ENCODE data around the gene EVC. TPM values are rescaled to one million over a fixed set of nuclear protein-coding genes. Genes with fewer than 3 reads are reported as not detected.

Gene EVC
- total RNA-seq, 4 donors from 2014 or later, result 4.9 to 48.3 (median 38.0) TPM

DNA sequence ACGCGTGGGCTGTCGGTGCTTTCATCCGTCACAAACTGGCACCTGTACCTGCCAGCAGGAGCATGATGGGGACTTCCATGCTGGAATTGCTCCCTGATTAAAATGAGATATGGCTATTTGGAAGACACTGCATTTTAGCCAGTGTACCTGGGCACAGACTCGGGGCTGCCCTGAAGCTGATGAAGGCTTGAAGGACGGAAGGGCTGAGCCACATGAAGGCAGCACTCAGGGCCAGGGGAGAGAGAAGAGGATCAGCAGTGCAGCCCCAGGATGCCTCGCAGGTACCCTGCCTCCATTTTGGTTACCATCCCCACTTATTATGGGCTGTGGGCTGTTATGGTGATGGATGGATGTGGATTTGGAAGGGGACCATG lies 102.9 kb downstream of the EVC start:
- DNase-seq, result no peak
- Histone ChIP-seq H3K27ac (no peak overlapping the region), H3K9me3 (peaks cover 0 to 9% of the 10 kb centered on the region in 2 donors), H3K4me3 (no peak overlapping the region), H3K4me1 (no peaks in the 10 kb centered on the region), H3K27me3 (no peaks in the 10 kb centered on the region), H3K36me3 (no peaks in the 10 kb centered on the region)
- intact Hi-C loops (cut with DNase I; ENCODE audit: low total_unique reads), result no loop called here
- no peak for TF ChIP-seq POLR2A (IDR thresholded peaks at IDR 0.05)
- TF ChIP-seq, protein P1, sequence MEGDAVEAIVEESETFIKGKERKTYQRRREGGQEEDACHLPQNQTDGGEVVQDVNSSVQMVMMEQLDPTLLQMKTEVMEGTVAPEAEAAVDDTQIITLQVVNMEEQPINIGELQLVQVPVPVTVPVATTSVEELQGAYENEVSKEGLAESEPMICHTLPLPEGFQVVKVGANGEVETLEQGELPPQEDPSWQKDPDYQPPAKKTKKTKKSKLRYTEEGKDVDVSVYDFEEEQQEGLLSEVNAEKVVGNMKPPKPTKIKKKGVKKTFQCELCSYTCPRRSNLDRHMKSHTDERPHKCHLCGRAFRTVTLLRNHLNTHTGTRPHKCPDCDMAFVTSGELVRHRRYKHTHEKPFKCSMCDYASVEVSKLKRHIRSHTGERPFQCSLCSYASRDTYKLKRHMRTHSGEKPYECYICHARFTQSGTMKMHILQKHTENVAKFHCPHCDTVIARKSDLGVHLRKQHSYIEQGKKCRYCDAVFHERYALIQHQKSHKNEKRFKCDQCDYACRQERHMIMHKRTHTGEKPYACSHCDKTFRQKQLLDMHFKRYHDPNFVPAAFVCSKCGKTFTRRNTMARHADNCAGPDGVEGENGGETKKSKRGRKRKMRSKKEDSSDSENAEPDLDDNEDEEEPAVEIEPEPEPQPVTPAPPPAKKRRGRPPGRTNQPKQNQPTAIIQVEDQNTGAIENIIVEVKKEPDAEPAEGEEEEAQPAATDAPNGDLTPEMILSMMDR (IDR thresholded peaks at IDR 0.05), result no peak

DNA sequence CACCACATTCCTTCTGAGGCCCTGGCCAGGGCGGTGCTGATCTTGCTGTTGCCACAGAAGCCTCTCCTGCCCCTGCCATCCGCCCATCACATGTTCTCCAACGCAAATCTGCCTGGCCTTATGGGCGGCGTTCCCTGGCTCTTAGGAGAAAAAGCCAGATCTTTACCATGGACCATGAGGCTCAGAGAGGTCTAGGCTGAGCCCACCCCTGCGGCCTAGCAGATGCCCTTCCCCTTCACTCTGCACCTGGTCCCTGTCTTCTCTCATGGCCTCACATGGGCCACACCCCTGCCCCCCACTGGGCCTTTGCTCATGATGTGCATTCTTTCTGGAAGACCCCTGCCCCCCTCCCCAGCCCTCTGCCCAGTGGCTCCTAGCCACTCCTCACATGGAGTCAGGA lies 103.4 kb downstream of the EVC start:
- Histone ChIP-seq H3K27me3 (no peaks in the 10 kb centered on the region), H3K4me1 (no peaks in the 10 kb centered on the region), H3K9me3 (peaks cover 0 to 9% of the 10 kb centered on the region in 2 donors), H3K27ac (no peak overlapping the region), H3K4me3 (no peak overlapping the region), H3K36me3 (no peaks in the 10 kb centered on the region)
- DNase-seq, result no peak
- intact Hi-C loops (cut with DNase I; ENCODE audit: low total_unique reads), result no loop called here
- no peak for TF ChIP-seq POLR2A (IDR thresholded peaks at IDR 0.05)
- TF ChIP-seq, protein P1 (IDR thresholded peaks at IDR 0.05), result no peak

DNA sequence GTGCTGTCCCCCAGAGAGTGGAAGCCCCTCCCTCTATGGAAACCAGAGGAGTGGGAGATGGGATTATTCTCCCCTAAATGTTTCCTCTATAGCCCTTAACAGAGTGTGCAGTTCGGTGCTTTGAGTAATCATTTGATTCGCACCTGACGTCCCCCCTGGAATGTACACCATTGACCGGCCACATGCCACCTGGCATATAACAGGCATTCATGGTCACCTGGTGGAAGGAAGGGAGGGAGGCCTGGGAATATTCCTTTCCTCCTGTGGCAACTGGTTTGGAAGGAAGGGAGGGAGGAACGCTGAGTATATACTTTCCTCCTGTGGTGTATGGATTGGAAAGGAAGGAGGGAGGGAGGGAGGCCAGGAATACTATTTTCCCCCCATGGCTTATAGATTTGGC lies 104.6 kb downstream of the EVC start:
- Histone ChIP-seq H3K4me3 (no peak overlapping the region), H3K4me1 (no peaks in the 10 kb centered on the region), H3K36me3 (no peaks in the 10 kb centered on the region), H3K9me3 (peaks cover 0 to 2% of the 10 kb centered on the region in 2 donors), H3K27ac (no peak overlapping the region), H3K27me3 (no peaks in the 10 kb centered on the region)
- intact Hi-C loops (cut with DNase I; ENCODE audit: low total_unique reads), result no loop called here
- TF ChIP-seq POLR2A (IDR thresholded peaks at IDR 0.05), result no peak
- TF ChIP-seq, protein P1 (IDR thresholded peaks at IDR 0.05), result no peak
- DNase-seq, result no peak

DNA sequence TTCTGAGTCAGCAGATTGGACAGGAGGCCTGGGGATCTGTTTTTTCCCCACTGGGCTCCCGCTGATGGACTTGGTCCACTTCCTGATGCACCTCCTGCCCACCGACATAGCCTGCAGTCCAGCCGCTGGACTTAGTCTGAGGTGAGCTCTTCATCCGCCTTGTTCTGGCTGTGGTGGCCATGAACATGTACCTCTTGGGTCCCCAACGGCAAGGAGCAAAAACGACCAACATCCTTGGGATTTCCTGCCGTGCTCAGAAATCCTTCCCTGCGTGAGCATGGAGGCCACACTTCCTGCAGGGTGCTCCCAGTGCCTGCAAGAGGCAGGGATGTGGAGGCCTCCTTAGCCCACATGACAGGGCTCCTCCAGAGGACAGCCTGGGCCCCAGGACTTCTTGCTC lies 105.1 kb downstream of the EVC start:
- H3K27ac ChIP-seq, result no peak overlapping the region
- H3K4me3 ChIP-seq, result no peak overlapping the region
- H3K9me3 ChIP-seq, result no peaks in the 10 kb centered on the region
- no peak for DNase-seq
- no peaks in the 10 kb centered on the region for H3K36me3 ChIP-seq
- no peaks in the 10 kb centered on the region for H3K4me1 ChIP-seq
- TF ChIP-seq POLR2A (IDR thresholded peaks at IDR 0.05), result no peak
- TF ChIP-seq, protein P1 (IDR thresholded peaks at IDR 0.05), result no peak
- intact Hi-C loops (cut with DNase I; ENCODE audit: low total_unique reads), result no loop called here
- no peaks in the 10 kb centered on the region for H3K27me3 ChIP-seq

DNA sequence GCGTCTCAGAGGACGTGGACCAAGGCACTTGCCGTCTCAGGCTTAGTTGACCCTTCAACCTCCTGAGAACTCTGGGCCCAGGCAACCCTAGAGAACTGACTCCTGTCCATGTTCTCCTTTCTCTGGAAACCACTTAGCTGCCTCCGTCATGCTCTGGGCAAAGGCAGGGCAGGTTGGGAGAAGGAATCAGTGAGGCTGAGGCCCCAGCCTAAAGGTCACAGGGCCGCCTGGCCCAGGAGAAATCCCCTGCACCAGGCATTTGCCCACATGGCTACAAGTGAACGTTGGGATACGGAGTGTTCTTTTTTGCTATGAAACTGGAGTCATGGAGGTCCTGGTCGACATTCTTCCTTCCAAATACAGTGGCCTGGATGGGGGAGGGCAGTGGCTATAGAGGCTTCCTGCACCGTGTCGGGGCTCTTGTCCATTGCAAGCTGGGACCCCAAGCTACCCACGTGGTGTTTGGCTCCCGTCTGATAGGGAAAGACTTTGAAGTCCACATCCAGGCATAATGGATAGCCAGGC lies 105.9 kb downstream of the EVC start:
- intact Hi-C loops (cut with DNase I; ENCODE audit: low total_unique reads), result no loop called here
- DNase-seq, result no peak
- TF ChIP-seq, protein P1 (IDR thresholded peaks at IDR 0.05), result no peak
- no peak for TF ChIP-seq POLR2A (IDR thresholded peaks at IDR 0.05)
- Histone ChIP-seq H3K4me1 (no peaks in the 10 kb centered on the region), H3K27ac (no peak overlapping the region), H3K4me3 (no peak overlapping the region), H3K9me3 (no peaks in the 10 kb centered on the region), H3K27me3 (no peaks in the 10 kb centered on the region), H3K36me3 (no peaks in the 10 kb centered on the region)
